GM18502 (cell line): ENCODE measurements around the gene NT5DC2.

Experiments used
- ATAC-seq: cut with Tn5 transposase; IDR thresholded peaks from one replicate; pipeline ENCODE4 v1.9.1; 2021; ENCODE audit warnings: mild to moderate bottlenecking; ENCODE audit not compliant: unreplicated experiment, poor library complexity

NT5DC2 gene

GRCh38 chr3:52525680-52526561 lies 7.7 kb downstream of the NT5DC2 start:
- ATAC-seq: no peak

- no peak for ATAC-seq
Measured at GRCh38 chr3:52524752-52525679, 8.6 kb downstream of the NT5DC2 start.

DNA sequence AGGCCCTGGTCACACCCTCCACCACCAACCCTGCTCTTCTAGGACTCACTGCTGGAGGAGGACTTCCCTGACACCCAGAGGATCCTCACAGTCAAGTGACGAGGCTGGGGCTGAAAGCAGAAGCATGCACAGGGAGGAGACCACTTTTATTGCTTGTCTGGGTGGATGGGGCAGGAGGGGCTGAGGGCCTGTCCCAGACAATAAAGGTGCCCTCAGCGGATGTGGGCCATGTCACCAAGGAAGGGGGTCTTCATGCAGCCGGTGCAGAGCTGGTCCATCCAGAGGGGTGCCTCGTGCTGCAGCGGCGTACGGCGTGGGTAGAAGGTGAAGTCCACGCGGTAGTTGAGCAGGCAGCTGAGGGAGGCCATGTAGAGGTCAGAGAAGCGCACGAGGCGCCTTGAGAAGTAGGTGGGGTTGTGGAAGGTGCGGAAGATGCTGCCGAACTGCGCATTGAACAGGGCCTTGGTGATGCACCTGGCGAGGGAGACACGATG lies 9.4 kb downstream of the NT5DC2 start:
- ATAC-seq: no peak

- no peak for ATAC-seq
Measured at GRCh38 chr3:52523386-52524257, 10.0 kb downstream of the NT5DC2 start.

- ATAC-seq: no peak
Measured at GRCh38 chr3:52522651-52523251, 10.9 kb downstream of the NT5DC2 start.

DNA sequence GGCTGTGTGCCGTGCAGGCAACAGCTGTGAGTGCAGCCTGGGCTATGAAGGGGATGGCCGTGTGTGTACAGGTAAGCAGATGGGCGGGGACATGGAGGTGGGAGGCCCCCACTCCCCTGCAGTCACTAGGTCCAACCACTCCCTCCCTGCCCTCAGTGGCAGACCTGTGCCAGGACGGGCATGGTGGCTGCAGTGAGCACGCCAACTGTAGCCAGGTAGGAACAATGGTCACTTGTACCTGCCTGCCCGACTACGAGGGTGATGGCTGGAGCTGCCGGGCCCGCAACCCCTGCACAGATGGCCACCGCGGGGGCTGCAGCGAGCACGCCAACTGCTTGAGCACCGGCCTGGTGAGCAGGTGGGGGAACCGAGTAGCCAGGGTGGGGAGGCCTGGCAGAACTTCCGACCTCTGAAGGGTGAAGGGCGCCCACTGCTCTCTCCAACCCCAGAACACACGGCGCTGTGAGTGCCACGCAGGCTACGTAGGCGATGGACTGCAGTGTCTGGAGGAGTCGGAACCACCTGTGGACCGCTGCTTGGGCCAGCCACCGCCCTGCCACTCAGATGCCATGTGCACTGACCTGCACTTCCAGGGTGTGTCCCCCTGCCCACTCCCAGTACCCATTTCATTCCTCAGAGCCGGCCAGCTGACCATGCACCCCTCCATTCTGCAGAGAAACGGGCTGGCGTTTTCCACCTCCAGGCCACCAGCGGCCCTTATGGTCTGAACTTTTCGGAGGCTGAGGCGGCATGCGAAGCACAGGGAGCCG lies 11.6 kb downstream of the NT5DC2 start:
- no peak for ATAC-seq

DNA sequence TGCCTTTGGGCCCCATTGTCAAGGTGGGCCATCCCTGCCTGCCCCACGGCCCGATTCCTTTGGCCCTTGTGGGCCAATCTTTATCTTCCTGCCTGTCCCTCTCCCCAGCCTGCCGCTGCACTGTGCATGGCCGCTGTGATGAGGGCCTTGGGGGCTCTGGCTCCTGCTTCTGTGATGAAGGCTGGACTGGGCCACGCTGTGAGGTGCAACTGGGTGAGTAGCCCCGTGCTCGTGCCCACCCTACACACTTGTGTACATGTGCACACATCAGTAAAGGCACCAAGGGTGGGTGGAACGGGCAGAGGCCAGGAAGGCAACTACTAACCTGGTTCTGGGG lies 12.2 kb downstream of the NT5DC2 start:
- ATAC-seq: no peak

DNA sequence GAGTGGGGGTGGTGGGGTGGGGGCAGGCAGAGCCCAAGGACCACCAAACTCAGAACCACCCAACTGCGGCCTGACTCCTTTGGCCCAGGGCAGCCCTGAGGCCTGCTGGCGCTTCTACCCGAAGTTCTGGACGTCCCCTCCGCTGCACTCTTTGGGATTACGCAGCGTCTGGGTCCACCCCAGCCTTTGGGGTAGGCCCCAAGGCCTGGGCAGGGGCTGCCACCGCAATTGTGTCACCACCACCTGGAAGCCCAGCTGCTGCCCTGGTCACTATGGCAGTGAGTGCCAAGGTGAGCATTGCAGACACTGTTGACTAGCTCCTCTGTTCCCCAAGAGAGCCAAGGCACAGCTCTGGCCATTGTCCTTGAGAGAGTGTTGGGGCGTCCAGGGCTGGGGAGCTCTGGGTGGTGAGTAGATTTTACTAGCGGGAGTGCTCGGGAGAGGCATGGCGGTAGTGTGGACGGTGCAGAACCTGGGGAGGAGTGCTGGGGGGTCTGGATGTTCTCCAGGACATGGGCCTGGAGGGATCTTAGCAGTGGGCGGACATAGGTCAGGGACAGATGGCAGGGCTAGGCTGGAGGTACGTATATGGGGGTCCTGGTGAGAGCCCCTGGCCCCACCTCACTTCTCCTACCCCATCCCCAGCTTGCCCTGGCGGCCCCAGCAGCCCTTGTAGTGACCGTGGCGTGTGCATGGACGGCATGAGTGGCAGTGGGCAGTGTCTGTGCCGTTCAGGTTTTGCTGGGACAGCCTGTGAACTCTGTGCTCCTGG lies 12.8 kb downstream of the NT5DC2 start:
- no peak for ATAC-seq

DNA sequence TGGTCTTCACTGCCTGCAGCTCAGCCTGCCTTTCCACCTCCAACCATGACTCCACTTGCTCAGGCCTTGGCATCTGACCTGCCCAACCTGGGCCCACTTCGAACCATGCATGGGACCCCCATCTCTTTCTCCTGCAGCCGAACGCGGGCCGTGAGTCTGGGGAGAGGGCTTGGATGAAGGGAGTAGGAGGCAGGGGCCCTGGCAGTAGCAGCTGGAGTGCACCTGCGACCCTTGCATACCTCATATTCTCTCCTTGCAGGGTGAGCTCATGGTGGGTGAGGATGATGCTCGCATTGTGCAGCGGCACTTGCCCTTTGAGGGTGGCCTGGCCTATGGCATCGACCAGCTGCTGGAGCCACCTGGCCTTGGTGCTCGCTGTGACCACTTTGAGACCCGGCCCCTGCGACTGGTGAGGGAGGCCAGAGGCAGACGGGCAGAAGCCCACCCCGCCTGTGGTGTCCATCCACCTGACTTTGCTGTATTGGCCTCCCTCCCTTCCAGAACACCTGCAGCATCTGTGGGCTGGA lies 13.5 kb downstream of the NT5DC2 start:
- ATAC-seq: no peak

DNA sequence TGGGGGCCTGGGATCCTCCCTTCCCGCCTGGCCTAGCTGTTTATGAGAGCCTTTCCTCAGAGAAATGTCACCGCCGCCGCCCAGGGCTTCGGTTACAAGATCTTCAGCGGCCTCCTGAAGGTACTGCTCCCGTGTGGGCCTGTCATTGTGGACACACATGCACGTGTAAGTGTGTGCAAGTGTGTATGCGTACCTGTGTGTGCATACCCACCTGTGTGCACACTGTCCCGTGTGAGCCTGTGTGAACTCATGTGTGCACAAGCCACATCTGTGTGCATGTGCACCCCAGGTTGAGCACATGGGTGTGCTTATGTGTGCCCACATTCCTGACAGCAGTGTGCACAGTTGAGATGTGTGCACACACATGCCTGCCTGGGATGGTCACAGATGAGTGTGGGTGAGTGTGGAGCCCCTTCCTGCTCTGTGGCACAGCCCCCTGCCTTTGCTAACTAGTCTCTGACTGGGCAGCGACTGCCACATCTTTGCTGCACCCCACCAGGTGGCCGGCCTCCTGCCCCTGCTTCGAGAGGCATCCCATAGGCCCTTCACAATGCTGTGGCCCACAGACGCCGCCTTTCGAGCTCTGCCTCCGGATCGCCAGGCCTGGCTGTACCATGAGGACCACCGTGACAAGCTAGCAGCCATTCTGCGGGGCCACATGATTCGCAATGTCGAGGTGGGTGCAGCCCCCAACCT lies 14.1 kb downstream of the NT5DC2 start:
- no peak for ATAC-seq

DNA sequence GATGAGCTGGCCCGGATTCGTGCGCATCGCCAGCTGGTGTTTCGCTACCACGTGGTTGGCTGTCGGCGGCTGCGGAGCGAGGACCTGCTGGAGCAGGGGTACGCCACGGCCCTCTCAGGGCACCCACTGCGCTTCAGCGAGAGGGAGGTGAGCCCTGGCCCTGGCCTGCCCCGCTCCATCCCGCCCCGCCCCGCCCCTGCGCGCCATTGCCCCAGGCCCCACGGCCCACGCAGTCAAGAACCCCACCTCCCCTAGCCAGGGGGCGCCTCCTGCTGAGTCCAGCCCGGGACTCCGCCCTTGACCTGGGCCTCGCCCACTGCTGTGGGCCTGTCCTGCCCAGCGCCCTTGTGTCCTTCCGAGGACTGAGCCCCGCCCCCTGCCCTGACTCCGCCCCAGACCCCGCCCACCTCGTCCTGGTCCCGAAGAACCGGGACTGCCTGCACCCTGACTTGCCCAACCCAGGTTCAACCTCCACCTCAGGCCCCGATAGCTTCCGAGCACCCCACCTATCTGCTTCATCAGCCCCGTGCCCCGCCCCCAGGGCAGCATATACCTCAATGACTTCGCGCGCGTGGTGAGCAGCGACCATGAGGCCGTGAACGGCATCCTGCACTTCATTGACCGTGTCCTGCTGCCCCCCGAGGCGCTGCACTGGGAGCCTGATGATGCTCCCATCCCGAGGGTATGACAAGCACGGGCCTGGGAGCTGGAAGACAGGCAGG lies 14.8 kb downstream of the NT5DC2 start:
- ATAC-seq: no peak

- ATAC-seq: no peak
Measured at GRCh38 chr3:52517796-52518722, 15.6 kb downstream of the NT5DC2 start.

- ATAC-seq: no peak
Measured at GRCh38 chr3:52516509-52517195, 17.0 kb downstream of the NT5DC2 start.

DNA sequence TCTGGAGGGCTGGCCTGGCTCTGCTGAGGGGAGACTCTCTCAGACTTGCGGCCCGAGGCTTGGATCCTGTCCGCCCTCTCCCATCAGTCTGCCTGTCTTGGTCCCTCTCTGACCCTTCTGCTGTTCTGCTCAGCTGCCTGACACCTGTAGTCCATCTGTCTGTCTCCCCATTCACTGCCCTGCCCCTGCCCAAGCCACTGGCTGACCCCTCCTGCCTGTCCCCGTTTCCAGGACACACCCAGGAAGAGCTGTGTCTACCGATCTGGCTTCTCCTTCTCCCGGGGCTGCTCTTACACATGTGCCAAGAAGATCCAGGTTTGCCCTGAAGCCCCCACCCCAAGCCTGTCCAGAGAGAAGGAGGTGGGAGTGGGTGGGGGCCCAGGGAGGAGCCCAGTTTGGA lies 18.5 kb downstream of the NT5DC2 start:
- ATAC-seq: no peak

GRCh38 chr3:52514576-52514975 lies 19.1 kb downstream of the NT5DC2 start:
- no peak for ATAC-seq
